Ishikawa (cell line): ENCODE data around the gene DYRK1B.

ENCODE experiments used
- EP300 ChIP-seq: IDR thresholded peaks from 2 replicates; pipeline ENCODE4 v1.6.1; 2012; ENCODE audit warnings: borderline replicate concordance
- TEAD4 ChIP-seq: IDR thresholded peaks from 2 replicates; pipeline ENCODE4 v1.6.1; 2012
- TF ChIP-seq, protein P1 (sequence below): IDR thresholded peaks from 2 replicates; pipeline ENCODE4 v1.6.1; 2012
- TF ChIP-seq, protein P2 (sequence below): IDR thresholded peaks from 2 replicates; pipeline ENCODE4 v1.6.1; 2012; ENCODE audit warnings: low read depth, mild to moderate bottlenecking

DNA sequence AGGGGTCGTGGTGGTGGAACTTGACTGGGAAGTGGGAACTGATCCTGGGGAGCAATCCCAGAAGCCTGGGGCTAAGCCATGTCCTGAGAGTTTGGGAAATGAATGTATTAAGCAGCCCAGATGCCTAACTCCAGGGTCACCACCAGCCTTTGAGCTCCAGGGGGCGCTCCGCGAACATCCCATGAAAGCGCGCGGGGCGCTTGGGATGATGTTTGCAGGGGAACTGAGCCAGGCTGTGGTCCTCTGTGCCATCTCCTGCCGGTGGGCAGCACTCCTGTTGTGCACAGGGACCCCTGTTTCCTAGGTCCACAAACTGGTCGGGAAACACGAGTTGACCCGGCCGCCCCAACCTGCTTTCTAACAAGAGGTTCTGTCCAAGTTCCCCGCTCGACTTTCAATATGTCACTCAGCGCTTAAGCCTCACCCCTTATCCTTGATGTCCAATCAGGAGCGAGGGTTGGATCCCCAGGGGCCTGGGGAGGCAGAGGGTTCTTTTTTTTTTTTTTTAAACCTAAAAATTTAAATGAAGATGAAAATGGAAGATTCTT lies 40.9 kb downstream of the DYRK1B start:
- TF ChIP-seq TEAD4 (no peak), EP300 (no peak)
- TF ChIP-seq, protein P1, sequence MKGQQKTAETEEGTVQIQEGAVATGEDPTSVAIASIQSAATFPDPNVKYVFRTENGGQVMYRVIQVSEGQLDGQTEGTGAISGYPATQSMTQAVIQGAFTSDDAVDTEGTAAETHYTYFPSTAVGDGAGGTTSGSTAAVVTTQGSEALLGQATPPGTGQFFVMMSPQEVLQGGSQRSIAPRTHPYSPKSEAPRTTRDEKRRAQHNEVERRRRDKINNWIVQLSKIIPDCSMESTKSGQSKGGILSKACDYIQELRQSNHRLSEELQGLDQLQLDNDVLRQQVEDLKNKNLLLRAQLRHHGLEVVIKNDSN: no peak
- TF ChIP-seq, protein P2, sequence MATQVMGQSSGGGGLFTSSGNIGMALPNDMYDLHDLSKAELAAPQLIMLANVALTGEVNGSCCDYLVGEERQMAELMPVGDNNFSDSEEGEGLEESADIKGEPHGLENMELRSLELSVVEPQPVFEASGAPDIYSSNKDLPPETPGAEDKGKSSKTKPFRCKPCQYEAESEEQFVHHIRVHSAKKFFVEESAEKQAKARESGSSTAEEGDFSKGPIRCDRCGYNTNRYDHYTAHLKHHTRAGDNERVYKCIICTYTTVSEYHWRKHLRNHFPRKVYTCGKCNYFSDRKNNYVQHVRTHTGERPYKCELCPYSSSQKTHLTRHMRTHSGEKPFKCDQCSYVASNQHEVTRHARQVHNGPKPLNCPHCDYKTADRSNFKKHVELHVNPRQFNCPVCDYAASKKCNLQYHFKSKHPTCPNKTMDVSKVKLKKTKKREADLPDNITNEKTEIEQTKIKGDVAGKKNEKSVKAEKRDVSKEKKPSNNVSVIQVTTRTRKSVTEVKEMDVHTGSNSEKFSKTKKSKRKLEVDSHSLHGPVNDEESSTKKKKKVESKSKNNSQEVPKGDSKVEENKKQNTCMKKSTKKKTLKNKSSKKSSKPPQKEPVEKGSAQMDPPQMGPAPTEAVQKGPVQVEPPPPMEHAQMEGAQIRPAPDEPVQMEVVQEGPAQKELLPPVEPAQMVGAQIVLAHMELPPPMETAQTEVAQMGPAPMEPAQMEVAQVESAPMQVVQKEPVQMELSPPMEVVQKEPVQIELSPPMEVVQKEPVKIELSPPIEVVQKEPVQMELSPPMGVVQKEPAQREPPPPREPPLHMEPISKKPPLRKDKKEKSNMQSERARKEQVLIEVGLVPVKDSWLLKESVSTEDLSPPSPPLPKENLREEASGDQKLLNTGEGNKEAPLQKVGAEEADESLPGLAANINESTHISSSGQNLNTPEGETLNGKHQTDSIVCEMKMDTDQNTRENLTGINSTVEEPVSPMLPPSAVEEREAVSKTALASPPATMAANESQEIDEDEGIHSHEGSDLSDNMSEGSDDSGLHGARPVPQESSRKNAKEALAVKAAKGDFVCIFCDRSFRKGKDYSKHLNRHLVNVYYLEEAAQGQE: no peak
